ENCODE measurements around the gene SHISA2.

DNA sequence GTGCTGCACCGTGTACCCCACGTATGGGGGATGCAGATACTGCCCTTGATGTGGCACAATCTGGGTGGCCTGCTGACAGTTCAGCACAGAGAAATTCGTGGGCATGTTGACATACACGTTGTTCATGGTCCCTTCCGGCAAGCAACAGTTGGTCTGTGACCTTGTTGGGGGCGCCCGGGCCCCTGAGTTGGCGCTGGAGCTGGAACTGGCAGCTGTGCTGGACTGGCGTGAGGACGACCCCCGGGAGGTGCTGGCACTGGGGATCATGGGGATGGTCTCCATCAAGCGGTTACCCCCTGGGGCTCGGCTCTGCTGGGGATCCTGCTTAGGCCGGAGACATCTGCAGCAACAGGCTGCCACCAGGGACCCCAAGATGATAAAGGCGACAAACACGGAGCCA is 5.2 kb downstream of the SHISA2 start:
- TF ChIP-seq, protein P1, sequence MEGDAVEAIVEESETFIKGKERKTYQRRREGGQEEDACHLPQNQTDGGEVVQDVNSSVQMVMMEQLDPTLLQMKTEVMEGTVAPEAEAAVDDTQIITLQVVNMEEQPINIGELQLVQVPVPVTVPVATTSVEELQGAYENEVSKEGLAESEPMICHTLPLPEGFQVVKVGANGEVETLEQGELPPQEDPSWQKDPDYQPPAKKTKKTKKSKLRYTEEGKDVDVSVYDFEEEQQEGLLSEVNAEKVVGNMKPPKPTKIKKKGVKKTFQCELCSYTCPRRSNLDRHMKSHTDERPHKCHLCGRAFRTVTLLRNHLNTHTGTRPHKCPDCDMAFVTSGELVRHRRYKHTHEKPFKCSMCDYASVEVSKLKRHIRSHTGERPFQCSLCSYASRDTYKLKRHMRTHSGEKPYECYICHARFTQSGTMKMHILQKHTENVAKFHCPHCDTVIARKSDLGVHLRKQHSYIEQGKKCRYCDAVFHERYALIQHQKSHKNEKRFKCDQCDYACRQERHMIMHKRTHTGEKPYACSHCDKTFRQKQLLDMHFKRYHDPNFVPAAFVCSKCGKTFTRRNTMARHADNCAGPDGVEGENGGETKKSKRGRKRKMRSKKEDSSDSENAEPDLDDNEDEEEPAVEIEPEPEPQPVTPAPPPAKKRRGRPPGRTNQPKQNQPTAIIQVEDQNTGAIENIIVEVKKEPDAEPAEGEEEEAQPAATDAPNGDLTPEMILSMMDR (IDR thresholded peaks at IDR 0.05; ENCODE audit: low read length) = no peak
- no peak for TF ChIP-seq EZH2 (IDR thresholded peaks at IDR 0.05; ENCODE audit: borderline replicate concordance, low read length)

Measured in OCI-LY1 (cell line).